Mammary epithelial cell (primary cell): ENCODE measurements around the gene SERAC1.

Source experiments
- CTCF ChIP-seq, 2 donors: IDR thresholded peaks in 1 of 2; conservative IDR thresholded peaks in 1 of 2; 2 replicates each; pipeline ENCODE4 v1.5.1; 2011 to 2012; ENCODE audit warnings: inconsistent platforms in 2 of 2, low read length in 2 of 2, mild to moderate bottlenecking in 2 of 2, control low read depth in 1 of 2, low read depth in 1 of 2; ENCODE audit not compliant: insufficient read depth in 1 of 2; ENCODE audit errors: extremely low read depth in 1 of 2
- EZH2 ChIP-seq: IDR thresholded peaks from 2 replicates; pipeline ENCODE4 v1.6.1; 2012; ENCODE audit warnings: low read length, inconsistent platforms, borderline replicate concordance

- TF ChIP-seq CTCF (conservative IDR thresholded peaks at IDR 0.05 in 1 of 2, IDR thresholded peaks at IDR 0.05 in 1 of 2; ENCODE audit: extremely low read depth in 1 of 2, insufficient read depth in 1 of 2, low read depth in 1 of 2, low read length in 2 of 2): no peak
- TF ChIP-seq EZH2: no peak
These were observed 43.8 kb downstream of the SERAC1 start for GRCh38 chr6:158124288-158124687.
